ENCODE results near the gene SLC40A1.

SLC40A1 gene

GRCh38 chr2:189570570-189571031 lies 10.0 kb downstream of the SLC40A1 start:
- peaks cover 47 to 48% of the 10 kb centered on the region in 2 donors for H3K36me3 ChIP-seq (ENCODE audit: control insufficient read depth in 2 of 2, insufficient read depth in 2 of 2, low read length in 2 of 2)
- no peak overlapping the region for H3K9ac ChIP-seq (ENCODE audit: low read depth in 1 of 2, low read length in 2 of 2)
- H3K4me1 ChIP-seq (ENCODE audit: control insufficient read depth in 2 of 2, insufficient read depth in 2 of 2, low read length in 2 of 2), result peaks cover 7 to 13% of the 10 kb centered on the region in 2 donors
- H3K4me3 ChIP-seq (ENCODE audit: low read length in 2 of 2), result no peak overlapping the region
- H3K9me3 ChIP-seq (ENCODE audit: control insufficient read depth in 2 of 2, low read length in 2 of 2), result no peaks in the 10 kb centered on the region
- H3K27ac ChIP-seq (ENCODE audit: low read depth in 2 of 2, low read length in 2 of 2), result no peak overlapping the region
- H3K27me3 ChIP-seq (ENCODE audit: control insufficient read depth in 2 of 2, insufficient read depth in 2 of 2, low read length in 2 of 2), result no peaks in the 10 kb centered on the region

DNA sequence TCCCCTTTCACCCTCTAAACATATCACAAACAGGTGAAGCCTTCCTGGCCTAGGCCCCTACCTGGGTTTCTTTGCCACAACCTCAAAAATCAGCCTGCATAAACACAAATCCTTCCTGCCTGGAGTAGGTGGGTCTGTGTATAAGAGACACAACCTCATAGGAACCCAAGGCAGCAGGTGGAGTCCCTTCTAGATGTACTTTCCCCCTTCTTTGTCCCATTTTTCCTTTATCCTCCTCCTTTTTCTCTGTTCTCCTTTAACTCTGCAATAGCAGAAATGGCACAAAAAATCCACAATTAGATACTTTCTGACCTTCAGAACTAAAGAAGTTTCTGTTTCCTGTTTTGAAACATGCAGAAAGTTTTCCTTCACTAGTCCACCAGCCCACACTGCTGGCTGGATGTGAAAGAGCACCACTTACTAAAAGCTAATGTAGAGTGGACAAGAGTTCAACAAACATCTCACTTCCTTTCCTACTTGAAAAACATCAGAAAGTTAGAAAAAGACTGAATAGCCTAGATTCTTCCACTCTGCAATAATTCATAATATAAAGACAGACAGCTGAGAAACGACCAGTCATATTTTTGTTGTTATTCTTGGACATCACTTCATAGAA lies 11.2 kb downstream of the SLC40A1 start:
- peaks cover 55 to 56% of the 10 kb centered on the region in 2 donors for H3K36me3 ChIP-seq (ENCODE audit: control insufficient read depth in 2 of 2, insufficient read depth in 2 of 2, low read length in 2 of 2)
- H3K27me3 ChIP-seq (ENCODE audit: control insufficient read depth in 2 of 2, insufficient read depth in 2 of 2, low read length in 2 of 2), result no peaks in the 10 kb centered on the region
- H3K4me3 ChIP-seq (ENCODE audit: low read length in 2 of 2), result no peak overlapping the region
- H3K4me1 ChIP-seq (ENCODE audit: control insufficient read depth in 2 of 2, insufficient read depth in 2 of 2, low read length in 2 of 2), result peaks cover 0 to 3% of the 10 kb centered on the region in 2 donors
- no peaks in the 10 kb centered on the region for H3K9me3 ChIP-seq (ENCODE audit: control insufficient read depth in 2 of 2, low read length in 2 of 2)
- no peak overlapping the region for H3K27ac ChIP-seq (ENCODE audit: low read depth in 2 of 2, low read length in 2 of 2)
- H3K9ac ChIP-seq (ENCODE audit: low read depth in 1 of 2, low read length in 2 of 2), result no peak overlapping the region

- peaks cover 37 to 49% of the 10 kb centered on the region in 2 donors for H3K36me3 ChIP-seq (ENCODE audit: control insufficient read depth in 2 of 2, insufficient read depth in 2 of 2, low read length in 2 of 2)
- H3K27me3 ChIP-seq (ENCODE audit: control insufficient read depth in 2 of 2, insufficient read depth in 2 of 2, low read length in 2 of 2), result no peaks in the 10 kb centered on the region
- H3K4me1 ChIP-seq (ENCODE audit: control insufficient read depth in 2 of 2, insufficient read depth in 2 of 2, low read length in 2 of 2), result peaks cover 0 to 3% of the 10 kb centered on the region in 2 donors
- no peak overlapping the region for H3K4me3 ChIP-seq (ENCODE audit: low read length in 2 of 2)
- H3K27ac ChIP-seq (ENCODE audit: low read depth in 2 of 2, low read length in 2 of 2), result no peak overlapping the region
- no peaks in the 10 kb centered on the region for H3K9me3 ChIP-seq (ENCODE audit: control insufficient read depth in 2 of 2, low read length in 2 of 2)
- H3K9ac ChIP-seq (ENCODE audit: low read depth in 1 of 2, low read length in 2 of 2), result no peak overlapping the region
These were observed 14.5 kb downstream of the SLC40A1 start for GRCh38 chr2:189566046-189566445.

DNA sequence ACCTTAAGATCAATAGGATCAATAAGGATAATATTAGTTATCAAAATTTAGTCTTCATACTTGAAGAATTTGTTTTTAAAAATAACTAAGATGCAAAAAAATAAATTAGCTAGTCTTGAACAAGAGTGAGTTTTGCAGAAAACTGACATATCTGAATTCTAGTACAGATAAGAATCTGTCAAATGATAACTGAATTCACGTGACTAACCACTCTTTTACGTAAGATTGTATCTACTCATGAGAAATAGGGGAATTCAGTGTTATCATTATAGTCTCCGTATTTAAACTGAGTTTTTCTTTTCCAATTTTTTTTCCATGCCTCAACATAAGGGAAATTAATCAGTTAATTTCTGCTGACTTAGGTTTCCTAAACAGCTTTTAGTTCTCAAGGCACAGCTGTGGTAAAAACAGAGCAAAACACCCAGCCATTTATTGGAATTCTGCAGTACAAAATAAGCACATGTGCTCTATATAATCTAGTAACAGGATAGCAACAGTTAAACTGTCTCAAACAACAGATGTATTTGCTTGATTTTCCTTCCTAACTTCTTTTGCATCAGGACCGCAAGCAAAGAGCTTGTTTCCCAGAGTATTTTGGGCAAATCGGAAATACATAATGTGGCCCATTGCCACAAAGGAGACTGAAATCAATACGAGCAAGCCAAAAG lies 19.1 kb downstream of the SLC40A1 start:
- Histone ChIP-seq H3K36me3 (ENCODE audit: control insufficient read depth in 2 of 2, insufficient read depth in 2 of 2, low read length in 2 of 2) (peaks cover 24 to 34% of the 10 kb centered on the region in 2 donors), H3K4me1 (ENCODE audit: control insufficient read depth in 2 of 2, insufficient read depth in 2 of 2, low read length in 2 of 2) (peaks cover 17 to 20% of the 10 kb centered on the region in 2 donors), H3K9ac (ENCODE audit: low read depth in 1 of 2, low read length in 2 of 2) (no peak overlapping the region), H3K9me3 (ENCODE audit: control insufficient read depth in 2 of 2, low read length in 2 of 2) (no peaks in the 10 kb centered on the region), H3K27ac (ENCODE audit: low read depth in 2 of 2, low read length in 2 of 2) (no peak overlapping the region), H3K4me3 (ENCODE audit: low read length in 2 of 2) (no peak overlapping the region), H3K27me3 (ENCODE audit: control insufficient read depth in 2 of 2, insufficient read depth in 2 of 2, low read length in 2 of 2) (no peaks in the 10 kb centered on the region)

- H3K27ac ChIP-seq (ENCODE audit: low read depth in 2 of 2, low read length in 2 of 2), result no peak overlapping the region
- H3K27me3 ChIP-seq (ENCODE audit: control insufficient read depth in 2 of 2, insufficient read depth in 2 of 2, low read length in 2 of 2), result no peaks in the 10 kb centered on the region
- H3K9ac ChIP-seq (ENCODE audit: low read depth in 1 of 2, low read length in 2 of 2), result no peak overlapping the region
- peaks cover 15 to 23% of the 10 kb centered on the region in 2 donors for H3K36me3 ChIP-seq (ENCODE audit: control insufficient read depth in 2 of 2, insufficient read depth in 2 of 2, low read length in 2 of 2)
- no peaks in the 10 kb centered on the region for H3K9me3 ChIP-seq (ENCODE audit: control insufficient read depth in 2 of 2, low read length in 2 of 2)
- H3K4me3 ChIP-seq (ENCODE audit: low read length in 2 of 2), result no peak overlapping the region
- H3K4me1 ChIP-seq (ENCODE audit: control insufficient read depth in 2 of 2, insufficient read depth in 2 of 2, low read length in 2 of 2), result peaks cover 20 to 22% of the 10 kb centered on the region in 2 donors
These were observed 20.4 kb downstream of the SLC40A1 start for GRCh38 chr2:189560273-189560586.

- Histone ChIP-seq H3K4me1 (ENCODE audit: control insufficient read depth in 2 of 2, insufficient read depth in 2 of 2, low read length in 2 of 2) (peaks cover 20 to 23% of the 10 kb centered on the region in 2 donors), H3K9ac (ENCODE audit: low read depth in 1 of 2, low read length in 2 of 2) (no peak overlapping the region), H3K27ac (ENCODE audit: low read depth in 2 of 2, low read length in 2 of 2) (peak overlapping the region in 1 of 2 donors; percentile 13), H3K9me3 (ENCODE audit: control insufficient read depth in 2 of 2, low read length in 2 of 2) (no peaks in the 10 kb centered on the region), H3K4me3 (ENCODE audit: low read length in 2 of 2) (no peak overlapping the region), H3K36me3 (ENCODE audit: control insufficient read depth in 2 of 2, insufficient read depth in 2 of 2, low read length in 2 of 2) (peaks cover 10 to 18% of the 10 kb centered on the region in 2 donors), H3K27me3 (ENCODE audit: control insufficient read depth in 2 of 2, insufficient read depth in 2 of 2, low read length in 2 of 2) (no peaks in the 10 kb centered on the region)
These were observed 20.9 kb downstream of the SLC40A1 start for GRCh38 chr2:189559579-189560272.

DNA sequence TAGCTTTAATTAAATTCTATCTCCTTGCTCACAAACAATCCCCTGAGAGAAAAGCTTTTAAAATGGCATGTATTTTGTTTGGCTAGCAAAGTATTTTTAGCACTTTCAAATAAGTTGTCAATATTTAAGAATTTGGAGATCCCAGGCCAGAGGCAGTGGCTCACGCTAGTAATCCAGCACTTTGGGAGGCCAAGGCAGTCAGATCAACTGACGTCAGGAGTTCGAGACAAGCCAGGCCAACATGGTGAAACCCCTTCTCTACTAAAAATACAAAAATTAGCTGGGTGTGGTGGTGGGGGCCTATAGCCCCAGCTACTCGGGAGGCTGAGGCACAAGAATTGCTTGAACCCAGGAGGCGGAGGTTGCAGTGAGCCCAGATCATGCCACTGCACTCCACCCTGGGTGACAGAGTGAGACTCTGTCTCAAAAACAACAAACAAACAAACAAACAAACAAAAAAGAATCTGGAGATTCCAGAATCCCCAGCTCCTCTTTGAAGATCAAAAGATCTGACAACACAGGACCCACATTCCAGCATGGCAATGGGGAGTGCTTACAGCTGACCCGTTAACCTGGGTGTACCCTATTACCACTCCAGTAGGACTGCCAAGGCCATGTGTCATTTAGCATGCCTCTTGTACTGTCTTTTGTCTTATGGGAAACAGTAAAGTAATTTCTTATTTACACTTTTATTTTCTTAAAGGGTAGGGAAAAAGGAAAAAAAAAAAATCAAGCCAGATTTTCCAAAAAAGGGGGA lies 21.9 kb downstream of the SLC40A1 start:
- Histone ChIP-seq H3K9ac (ENCODE audit: low read depth in 1 of 2, low read length in 2 of 2) (no peak overlapping the region), H3K4me3 (ENCODE audit: low read length in 2 of 2) (no peak overlapping the region), H3K9me3 (ENCODE audit: control insufficient read depth in 2 of 2, low read length in 2 of 2) (no peaks in the 10 kb centered on the region), H3K27ac (ENCODE audit: low read depth in 2 of 2, low read length in 2 of 2) (no peak overlapping the region), H3K36me3 (ENCODE audit: control insufficient read depth in 2 of 2, insufficient read depth in 2 of 2, low read length in 2 of 2) (peaks cover 7 to 13% of the 10 kb centered on the region in 2 donors), H3K4me1 (ENCODE audit: control insufficient read depth in 2 of 2, insufficient read depth in 2 of 2, low read length in 2 of 2) (peaks cover 20 to 25% of the 10 kb centered on the region in 2 donors), H3K27me3 (ENCODE audit: control insufficient read depth in 2 of 2, insufficient read depth in 2 of 2, low read length in 2 of 2) (no peaks in the 10 kb centered on the region)

GRCh38 chr2:189557373-189557772 lies 23.2 kb downstream of the SLC40A1 start:
- H3K36me3 ChIP-seq (ENCODE audit: control insufficient read depth in 2 of 2, insufficient read depth in 2 of 2, low read length in 2 of 2), result peaks cover 3 to 9% of the 10 kb centered on the region in 2 donors
- H3K9ac ChIP-seq (ENCODE audit: low read depth in 1 of 2, low read length in 2 of 2), result no peak overlapping the region
- H3K27me3 ChIP-seq (ENCODE audit: control insufficient read depth in 2 of 2, insufficient read depth in 2 of 2, low read length in 2 of 2), result no peaks in the 10 kb centered on the region
- no peaks in the 10 kb centered on the region for H3K9me3 ChIP-seq (ENCODE audit: control insufficient read depth in 2 of 2, low read length in 2 of 2)
- no peak overlapping the region for H3K4me3 ChIP-seq (ENCODE audit: low read length in 2 of 2)
- H3K27ac ChIP-seq (ENCODE audit: low read depth in 2 of 2, low read length in 2 of 2), result peak overlapping the region in 1 of 2 donors; percentile 17
- H3K4me1 ChIP-seq (ENCODE audit: control insufficient read depth in 2 of 2, insufficient read depth in 2 of 2, low read length in 2 of 2), result peaks cover 20 to 33% of the 10 kb centered on the region in 2 donors

- no peaks in the 10 kb centered on the region for H3K27me3 ChIP-seq (ENCODE audit: control insufficient read depth in 2 of 2, insufficient read depth in 2 of 2, low read length in 2 of 2)
- H3K4me3 ChIP-seq (ENCODE audit: low read length in 2 of 2), result no peak overlapping the region
- no peak overlapping the region for H3K27ac ChIP-seq (ENCODE audit: low read depth in 2 of 2, low read length in 2 of 2)
- peaks cover 0 to 5% of the 10 kb centered on the region in 2 donors for H3K36me3 ChIP-seq (ENCODE audit: control insufficient read depth in 2 of 2, insufficient read depth in 2 of 2, low read length in 2 of 2)
- peaks cover 20 to 41% of the 10 kb centered on the region in 2 donors for H3K4me1 ChIP-seq (ENCODE audit: control insufficient read depth in 2 of 2, insufficient read depth in 2 of 2, low read length in 2 of 2)
- no peak overlapping the region for H3K9ac ChIP-seq (ENCODE audit: low read depth in 1 of 2, low read length in 2 of 2)
- H3K9me3 ChIP-seq (ENCODE audit: control insufficient read depth in 2 of 2, low read length in 2 of 2), result no peaks in the 10 kb centered on the region
These were observed 24.1 kb downstream of the SLC40A1 start for GRCh38 chr2:189556526-189556925.
